Skeletal muscle satellite cell (primary cell): ENCODE measurements around the gene RPS14.

Source experiments
- H3K27me3 ChIP-seq: 2 replicates; pipeline ENCODE4 v1.7.0; 2013; ENCODE audit warnings: low read length; ENCODE audit not compliant: control insufficient read depth, insufficient read depth
- H3K36me3 ChIP-seq: 2 replicates; pipeline ENCODE4 v1.7.0; 2013; ENCODE audit warnings: mild to moderate bottlenecking, control low read depth, low read length; ENCODE audit not compliant: insufficient read depth
- H3K4me1 ChIP-seq: 2 replicates; pipeline ENCODE4 v1.7.0; 2013; ENCODE audit warnings: low read length; ENCODE audit not compliant: control insufficient read depth, insufficient read depth
- H3K4me2 ChIP-seq: 2 replicates; pipeline ENCODE4 v1.7.0; 2013; ENCODE audit warnings: mild to moderate bottlenecking, low read length
- H3K4me3 ChIP-seq: 2 replicates; pipeline ENCODE4 v1.7.0; 2013; ENCODE audit warnings: low read length
- H3K9ac ChIP-seq: 2 replicates; pipeline ENCODE4 v1.7.0; 2013; ENCODE audit warnings: mild to moderate bottlenecking, low read depth, low read length, moderate library complexity
- H3K9me3 ChIP-seq: replicated peaks from 2 replicates; pipeline ENCODE4 v1.7.0; 2013; ENCODE audit warnings: mild to moderate bottlenecking, control low read depth, low read length

RPS14 gene

GRCh38 chr5:150394912-150395687 is 54.4 kb downstream of the RPS14 start:
- Histone ChIP-seq H3K4me3 (no peak overlapping the region), H3K27me3 (no peaks in the 10 kb centered on the region), H3K9me3 (no peaks in the 10 kb centered on the region), H3K9ac (no peak overlapping the region), H3K36me3 (peaks cover 72% of the 10 kb centered on the region), H3K4me2 (no peak overlapping the region), H3K4me1 (no peaks in the 10 kb centered on the region)

GRCh38 chr5:150394131-150394530 is 55.4 kb downstream of the RPS14 start:
- Histone ChIP-seq H3K4me1 (no peaks in the 10 kb centered on the region), H3K9me3 (no peaks in the 10 kb centered on the region), H3K9ac (no peak overlapping the region), H3K36me3 (peaks cover 77% of the 10 kb centered on the region), H3K27me3 (no peaks in the 10 kb centered on the region), H3K4me2 (no peak overlapping the region), H3K4me3 (no peak overlapping the region)

- H3K4me1 ChIP-seq: no peaks in the 10 kb centered on the region
- H3K9ac ChIP-seq: no peak overlapping the region
- no peaks in the 10 kb centered on the region for H3K9me3 ChIP-seq
- no peak overlapping the region for H3K4me2 ChIP-seq
- peaks cover 76% of the 10 kb centered on the region for H3K36me3 ChIP-seq
- no peaks in the 10 kb centered on the region for H3K27me3 ChIP-seq
- no peak overlapping the region for H3K4me3 ChIP-seq
Measured at GRCh38 chr5:150393096-150393645, 56.4 kb downstream of the RPS14 start.

GRCh38 chr5:150392680-150393079 is 56.9 kb downstream of the RPS14 start:
- no peak overlapping the region for H3K4me3 ChIP-seq
- no peaks in the 10 kb centered on the region for H3K4me1 ChIP-seq
- peaks cover 80% of the 10 kb centered on the region for H3K36me3 ChIP-seq
- H3K9me3 ChIP-seq: no peaks in the 10 kb centered on the region
- no peaks in the 10 kb centered on the region for H3K27me3 ChIP-seq
- H3K4me2 ChIP-seq: no peak overlapping the region
- no peak overlapping the region for H3K9ac ChIP-seq
